Body of pancreas (tissue), 4 donors: ENCODE results near the gene CYP3A5.
"Not testable (repeated sequence)": the region's sequence is repeated elsewhere in the genome, so short reads cannot be mapped to it uniquely, and the experiment has no call there.

Experiments
- POLR2A ChIP-seq, 3 donors: fragments of 450-650 bp; IDR thresholded peaks; one replicate each; pipeline ENCODE4 v1.6.1; 2016; ENCODE audit warnings: antibody characterized with exemption in 3 of 3, mild to moderate bottlenecking in 2 of 3
- TF ChIP-seq, protein P1 (sequence below), 7 experiments: fragments of 450-650 bp in 4 of 7; fragments of 200-600 bp in 3 of 7; sonication (generic) in 3 of 7; IDR thresholded peaks; one replicate each; pipeline ENCODE4 v1.5.1; 2016 to 2019; ENCODE audit warnings: antibody characterized with exemption in 7 of 7

DNA sequence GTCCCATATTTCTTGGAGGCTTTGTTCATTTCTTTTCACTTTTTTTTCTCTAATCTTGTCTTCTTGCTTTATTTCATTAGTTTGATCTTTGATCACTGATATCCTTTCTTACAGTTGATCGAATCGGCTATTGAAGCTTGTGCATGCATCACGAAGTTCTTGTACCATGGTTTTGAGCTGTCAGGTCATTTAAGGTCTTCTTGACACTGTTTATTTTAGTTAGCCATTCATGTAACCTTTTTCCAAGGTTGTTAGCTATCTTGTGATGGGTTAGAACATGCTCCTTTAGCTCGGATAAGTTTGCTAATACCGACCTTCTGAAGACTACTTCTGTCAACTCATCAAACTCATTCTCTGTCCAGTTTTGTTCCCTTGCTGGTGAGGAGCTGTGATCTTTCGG, 12.8 kb upstream of the CYP3A5 start:
- not testable (repeated sequence) for TF ChIP-seq POLR2A (IDR thresholded peaks at IDR 0.05)
- TF ChIP-seq, protein P1, sequence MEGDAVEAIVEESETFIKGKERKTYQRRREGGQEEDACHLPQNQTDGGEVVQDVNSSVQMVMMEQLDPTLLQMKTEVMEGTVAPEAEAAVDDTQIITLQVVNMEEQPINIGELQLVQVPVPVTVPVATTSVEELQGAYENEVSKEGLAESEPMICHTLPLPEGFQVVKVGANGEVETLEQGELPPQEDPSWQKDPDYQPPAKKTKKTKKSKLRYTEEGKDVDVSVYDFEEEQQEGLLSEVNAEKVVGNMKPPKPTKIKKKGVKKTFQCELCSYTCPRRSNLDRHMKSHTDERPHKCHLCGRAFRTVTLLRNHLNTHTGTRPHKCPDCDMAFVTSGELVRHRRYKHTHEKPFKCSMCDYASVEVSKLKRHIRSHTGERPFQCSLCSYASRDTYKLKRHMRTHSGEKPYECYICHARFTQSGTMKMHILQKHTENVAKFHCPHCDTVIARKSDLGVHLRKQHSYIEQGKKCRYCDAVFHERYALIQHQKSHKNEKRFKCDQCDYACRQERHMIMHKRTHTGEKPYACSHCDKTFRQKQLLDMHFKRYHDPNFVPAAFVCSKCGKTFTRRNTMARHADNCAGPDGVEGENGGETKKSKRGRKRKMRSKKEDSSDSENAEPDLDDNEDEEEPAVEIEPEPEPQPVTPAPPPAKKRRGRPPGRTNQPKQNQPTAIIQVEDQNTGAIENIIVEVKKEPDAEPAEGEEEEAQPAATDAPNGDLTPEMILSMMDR (IDR thresholded peaks at IDR 0.05), result not testable (repeated sequence)
